HG02885 (cell line): Measurements from ENCODE around the gene SLFN13.
"Not testable (repeated sequence)": the region's sequence is repeated elsewhere in the genome, so short reads cannot be mapped to it uniquely, and the experiment has no call there.

Experiments used
- ATAC-seq: cut with Tn5 transposase; IDR thresholded peaks from one replicate; pipeline ENCODE4 v1.9.1; 2021; ENCODE audit warnings: mild to moderate bottlenecking; ENCODE audit not compliant: unreplicated experiment, poor library complexity

The SLFN13 gene

GRCh38 chr17:35448214-35448898, at the start of gene SLFN13:
SLFN13 (minus strand) TSS chr17:35448766; CDS start chr17:35445680, 3,086 bp downstream.
- peak; percentile 74 for ATAC-seq

GRCh38 chr17:35496451-35497290, 48.1 kb upstream of the SLFN13 start:
- ATAC-seq = no peak

- no peak for ATAC-seq
Observed at GRCh38 chr17:35493040-35493439, 44.5 kb upstream of the SLFN13 start.

- ATAC-seq = no peak
Observed at GRCh38 chr17:35491417-35491816, 42.9 kb upstream of the SLFN13 start.

- ATAC-seq = no peak
Observed at GRCh38 chr17:35489944-35490343, 41.4 kb upstream of the SLFN13 start.

GRCh38 chr17:35488991-35489390, 40.4 kb upstream of the SLFN13 start:
- ATAC-seq = no peak

- ATAC-seq = no peak
Observed at GRCh38 chr17:35486920-35487732, 38.6 kb upstream of the SLFN13 start.

- ATAC-seq = no peak
Observed at GRCh38 chr17:35479271-35479670, 30.7 kb upstream of the SLFN13 start.

GRCh38 chr17:35477248-35477647, 28.7 kb upstream of the SLFN13 start:
- ATAC-seq = no peak

GRCh38 chr17:35476283-35476820, 27.8 kb upstream of the SLFN13 start:
- no peak for ATAC-seq

GRCh38 chr17:35468475-35468874, 19.9 kb upstream of the SLFN13 start:
- ATAC-seq = no peak

- ATAC-seq = no peak
Observed at GRCh38 chr17:35467824-35468223, 19.3 kb upstream of the SLFN13 start.

- ATAC-seq = peak; percentile 73
Observed at GRCh38 chr17:35460354-35460851, 11.8 kb upstream of the SLFN13 start.

GRCh38 chr17:35454035-35454434, 5.5 kb upstream of the SLFN13 start:
- not testable (repeated sequence) for ATAC-seq

GRCh38 chr17:35453171-35453570, 4.6 kb upstream of the SLFN13 start:
- ATAC-seq = no peak

- ATAC-seq = no peak
Observed at GRCh38 chr17:35449371-35449931, 885 bp upstream of the SLFN13 start.

- no peak for ATAC-seq
Observed at GRCh38 chr17:35448899-35449227, 297 bp upstream of the SLFN13 start.

- ATAC-seq = no peak
Observed at GRCh38 chr17:35447499-35447898, 1.1 kb downstream of the SLFN13 start.

- ATAC-seq = no peak
Observed at GRCh38 chr17:35438433-35438832, 10.1 kb downstream of the SLFN13 start.
